ENCODE measurements around the gene FGF22. TPM values are rescaled to one million over a fixed set of nuclear protein-coding genes. Genes with fewer than 3 reads are reported as not detected.
A peak's percentile ranks its signal among the peaks of the same experiment; 100 is the strongest.

The FGF22 gene
- total and polyA plus RNA-seq, 2 of the 13 experiments (the other 11 are each of a cell fraction or from before 2014, with no cell fraction given): 0.24 TPM; not detected in 1

GRCh38 chr19:633068-633785 lies 6.5 kb upstream of the FGF22 start, which contains the start of gene POLRMT (continued):
- TF ChIP-seq ZFP91 (CRISPR knock-in tag; IDR thresholded peaks at IDR 0.05; ENCODE audit: borderline replicate concordance) (peak; percentile 11; the same call in 1 of the 2 replicates), RELA (CRISPR knock-in tag; IDR thresholded peaks at IDR 0.05) (no peak), ZBTB21 (CRISPR knock-in tag; IDR thresholded peaks at IDR 0.05) (no peak), KDM5B (CRISPR knock-in tag; IDR thresholded peaks at IDR 0.05; ENCODE audit: borderline replicate concordance) (0 out of 2 replicates have a peak, but pooled peaks have one; percentile 53), CHD2 (IDR thresholded peaks at IDR 0.05; ENCODE audit: low read depth, low read length) (0 out of 2 replicates have a peak, but pooled peaks have one; percentile 19), CBX1 (IDR thresholded peaks at IDR 0.05; ENCODE audit: low read depth) (peak; percentile 18), ZBTB42 (CRISPR knock-in tag; IDR thresholded peaks at IDR 0.05) (no peak), GFI1 (CRISPR knock-in tag; IDR thresholded peaks at IDR 0.05; ENCODE audit: borderline replicate concordance) (0 out of 2 replicates have a peak, but pooled peaks have one; percentile 0), RFX3 (CRISPR knock-in tag; IDR thresholded peaks at IDR 0.05) (peak; percentile 98), ZNF260 (CRISPR knock-in tag; IDR thresholded peaks at IDR 0.05; ENCODE audit: borderline replicate concordance, low read depth) (no peak), NCOA1 (CRISPR knock-in tag; IDR thresholded peaks at IDR 0.05) (0 out of 2 replicates have a peak, but pooled peaks have one; percentile 10), MEIS1 (CRISPR knock-in tag; IDR thresholded peaks at IDR 0.05; ENCODE audit: borderline replicate concordance) (no peak), ISL2 (CRISPR knock-in tag; IDR thresholded peaks at IDR 0.05) (peak; percentile 69), ELF1 (CRISPR knock-in tag; IDR thresholded peaks at IDR 0.05) (peak; percentile 91), NFIC (IDR thresholded peaks at IDR 0.05; ENCODE audit: low read length) (no peak), GMEB1 (CRISPR knock-in tag; IDR thresholded peaks at IDR 0.05; ENCODE audit: borderline replicate concordance) (peak; percentile 81; the same call in 1 of the 2 replicates), KDM4B (CRISPR knock-in tag; IDR thresholded peaks at IDR 0.05) (no peak), KAT2B (IDR thresholded peaks at IDR 0.05; ENCODE audit: borderline replicate concordance, low read depth, low read length) (no peak), SETDB1 (CRISPR knock-in tag; IDR thresholded peaks at IDR 0.05; ENCODE audit: borderline replicate concordance) (no peak), ELF3 (CRISPR knock-in tag; IDR thresholded peaks at IDR 0.05) (peak; percentile 73), PHF21A (CRISPR knock-in tag; IDR thresholded peaks at IDR 0.05) (no peak; the same call in 1 of the 2 replicates), SIN3B (IDR thresholded peaks at IDR 0.05; ENCODE audit: low read length) (peak; percentile 62; the same call in 1 of the 2 replicates), HIVEP1 (CRISPR knock-in tag; IDR thresholded peaks at IDR 0.05) (peak; percentile 83)
- TF ChIP-seq, protein P1, sequence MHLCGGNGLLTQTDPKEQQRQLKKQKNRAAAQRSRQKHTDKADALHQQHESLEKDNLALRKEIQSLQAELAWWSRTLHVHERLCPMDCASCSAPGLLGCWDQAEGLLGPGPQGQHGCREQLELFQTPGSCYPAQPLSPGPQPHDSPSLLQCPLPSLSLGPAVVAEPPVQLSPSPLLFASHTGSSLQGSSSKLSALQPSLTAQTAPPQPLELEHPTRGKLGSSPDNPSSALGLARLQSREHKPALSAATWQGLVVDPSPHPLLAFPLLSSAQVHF (CRISPR knock-in tag; IDR thresholded peaks at IDR 0.05): no peak
- TF ChIP-seq, protein P2, sequence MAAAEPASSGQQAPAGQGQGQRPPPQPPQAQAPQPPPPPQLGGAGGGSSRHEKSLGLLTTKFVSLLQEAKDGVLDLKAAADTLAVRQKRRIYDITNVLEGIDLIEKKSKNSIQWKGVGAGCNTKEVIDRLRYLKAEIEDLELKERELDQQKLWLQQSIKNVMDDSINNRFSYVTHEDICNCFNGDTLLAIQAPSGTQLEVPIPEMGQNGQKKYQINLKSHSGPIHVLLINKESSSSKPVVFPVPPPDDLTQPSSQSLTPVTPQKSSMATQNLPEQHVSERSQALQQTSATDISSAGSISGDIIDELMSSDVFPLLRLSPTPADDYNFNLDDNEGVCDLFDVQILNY (CRISPR knock-in tag; conservative IDR thresholded peaks at IDR 0.05): 0 out of 2 replicates have a peak, but pooled peaks have one; percentile 18
